Stimulated activated CD8-positive, alpha-beta memory T cell treated with anti-CD3 and anti-CD28 coated beads, Interleukin-4, amount 100 ng/mL, for 24 hours (primary cell): ENCODE data around the gene PRKCI.
"Not testable (repeated sequence)": the region's sequence is repeated elsewhere in the genome, so short reads cannot be mapped to it uniquely, and the experiment has no call there.

Experiments used
- DNase-seq: peaks from one replicate; pipeline ENCODE4 v3.0.0-alpha.2; 2020; ENCODE audit warnings: low read depth

Gene PRKCI

DNA sequence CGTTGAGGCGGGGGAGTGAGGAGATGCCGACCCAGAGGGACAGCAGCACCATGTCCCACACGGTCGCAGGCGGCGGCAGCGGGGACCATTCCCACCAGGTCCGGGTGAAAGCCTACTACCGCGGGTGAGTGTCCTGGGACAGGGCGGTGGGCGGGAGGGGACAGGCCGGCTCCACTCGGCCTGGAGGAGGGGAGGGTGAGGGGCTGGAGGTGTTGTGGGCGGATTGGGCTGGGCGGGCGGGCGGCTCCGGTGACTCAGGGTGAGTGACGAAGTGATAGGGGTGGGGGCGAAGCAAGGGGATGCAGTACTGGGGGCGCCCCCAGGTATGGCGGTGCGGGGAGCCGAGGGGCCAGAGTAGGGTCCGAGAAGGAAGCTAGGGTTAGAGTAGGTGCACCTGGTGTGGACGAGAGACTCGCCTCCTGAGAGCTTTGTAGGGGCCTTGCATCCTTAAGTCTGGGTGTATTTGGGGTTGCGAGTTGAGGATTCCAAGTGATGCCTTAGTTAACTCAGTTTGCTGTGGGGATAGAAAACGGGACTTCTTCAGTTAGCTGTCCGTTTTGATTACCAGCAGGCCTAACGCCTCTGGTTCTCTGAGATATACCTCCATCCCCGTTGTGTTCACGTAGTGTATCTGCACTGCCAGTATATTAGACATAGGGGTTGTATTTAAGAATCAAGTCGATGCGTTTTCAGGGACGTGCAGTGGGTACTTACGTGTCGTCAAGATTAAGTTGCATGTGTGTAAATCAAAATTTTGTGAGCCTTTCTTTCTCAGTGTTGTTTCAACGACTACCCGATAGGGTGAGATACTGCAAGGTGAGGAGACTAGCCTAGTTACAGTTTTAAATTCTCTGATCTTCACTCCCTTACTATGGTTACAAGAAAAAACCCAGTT lies 670 bp downstream of the PRKCI start:
- DNase-seq: peak; percentile 8

DNA sequence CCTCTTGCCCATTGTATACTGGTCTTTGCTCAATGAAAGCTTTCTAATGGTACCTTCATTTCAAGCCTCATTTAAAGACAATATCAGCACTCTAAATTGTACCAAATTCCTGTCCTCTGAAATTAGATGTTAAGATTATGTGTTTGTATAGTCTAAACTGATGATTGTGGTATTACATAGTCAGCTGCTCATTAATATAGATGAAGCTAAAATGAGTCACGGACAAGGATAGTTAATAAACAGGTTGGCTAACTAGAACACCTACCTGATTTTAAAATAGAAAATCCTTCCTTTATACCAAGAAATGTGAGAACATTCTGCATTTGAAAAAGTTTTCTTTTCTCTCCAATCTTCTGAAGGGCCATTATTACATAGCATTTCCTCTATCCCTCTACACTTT lies 2.9 kb downstream of the PRKCI start:
- DNase-seq: no peak

DNA sequence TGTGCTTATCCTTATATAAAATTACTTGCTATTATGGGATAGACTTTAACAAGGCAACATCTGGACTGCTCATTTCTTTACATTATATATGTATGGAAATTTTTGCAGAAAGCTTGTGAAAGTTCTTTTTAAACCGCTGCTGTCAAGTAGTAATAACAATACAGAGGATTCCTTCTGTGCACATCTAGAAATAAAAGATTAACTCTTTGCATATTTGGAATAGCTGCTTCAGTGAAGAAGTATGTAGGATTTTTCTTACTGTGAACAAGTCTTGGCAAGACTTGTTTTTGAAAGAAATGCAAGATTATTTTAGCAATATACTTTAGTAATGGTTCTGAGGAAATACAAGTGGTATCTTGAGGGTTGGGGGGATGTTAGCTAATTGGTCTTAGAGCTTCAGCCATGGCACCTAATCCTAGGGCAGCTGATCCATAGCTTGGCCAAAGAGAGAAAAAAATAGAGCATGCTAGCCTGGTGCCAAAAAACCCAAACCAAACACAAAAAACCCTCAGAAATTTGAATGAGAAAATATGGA lies 4.3 kb downstream of the PRKCI start:
- no peak for DNase-seq

DNA sequence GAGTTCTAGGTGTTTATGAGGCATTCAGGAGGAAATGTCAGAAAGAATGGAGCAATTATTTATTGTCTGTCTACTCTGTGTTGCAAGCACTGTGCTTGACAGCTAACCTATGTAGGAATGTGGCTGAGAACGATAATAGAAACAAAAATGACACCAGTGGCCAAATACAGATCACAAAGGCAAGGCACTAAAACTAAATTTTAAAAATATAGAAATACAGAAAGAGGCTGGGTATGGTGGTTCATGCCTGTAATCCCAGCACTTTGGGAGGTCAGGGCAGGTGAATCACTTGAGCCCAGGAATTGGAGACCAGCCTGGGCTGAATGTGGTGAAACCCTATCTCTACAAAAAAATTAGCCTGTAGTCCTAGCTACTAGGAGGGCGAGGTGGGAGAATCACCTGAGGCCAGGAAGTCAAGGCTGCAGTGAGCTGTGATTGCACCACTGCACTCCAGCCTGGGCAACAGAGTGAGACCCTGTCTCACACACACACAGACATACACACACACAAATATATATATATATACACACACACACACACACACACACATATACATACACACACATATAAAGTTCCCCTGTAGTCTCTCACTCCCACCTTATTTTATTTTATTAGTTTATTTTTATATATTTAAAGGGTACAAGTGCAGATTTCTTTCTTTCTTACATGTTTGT lies 6.0 kb downstream of the PRKCI start:
- DNase-seq: no peak

DNA sequence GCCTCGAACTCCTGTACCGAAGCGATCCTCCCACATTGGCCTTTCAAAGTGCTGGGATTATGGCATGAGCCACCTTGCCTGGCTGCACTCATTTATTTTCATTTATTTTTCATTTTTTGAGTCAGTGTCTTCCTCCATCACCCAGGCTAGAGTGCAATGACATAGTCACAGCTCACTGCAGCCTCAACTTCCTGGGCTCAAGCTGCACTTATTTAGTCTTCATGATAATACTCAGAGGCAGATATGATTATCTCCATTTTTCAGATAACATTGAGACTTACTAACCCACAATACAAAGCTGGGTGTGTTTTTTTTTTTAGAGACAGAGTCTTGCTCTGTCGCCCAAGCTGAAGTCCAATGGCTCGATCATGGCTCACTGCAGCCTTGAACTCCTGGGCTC lies 10.0 kb downstream of the PRKCI start:
- no peak for DNase-seq

DNA sequence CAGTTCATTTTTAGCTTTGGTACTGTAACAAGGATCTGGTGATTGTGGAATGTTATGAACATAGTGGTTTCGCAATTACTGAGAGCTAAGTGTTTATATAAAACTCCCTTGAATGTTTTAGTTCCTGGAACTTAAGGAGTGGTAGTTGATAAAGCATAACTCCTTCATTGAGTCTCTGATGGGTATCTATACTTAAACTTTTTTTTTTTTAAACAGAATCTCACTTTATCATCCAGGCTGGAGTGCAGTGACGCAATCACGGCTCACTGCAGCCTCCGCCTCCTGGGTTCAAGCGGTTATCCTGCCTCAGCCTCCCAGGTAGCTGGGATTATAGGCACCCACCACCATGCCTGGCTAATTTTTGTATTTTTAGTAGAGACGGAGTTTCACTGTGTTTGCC lies 11.3 kb downstream of the PRKCI start:
- no peak for DNase-seq

DNA sequence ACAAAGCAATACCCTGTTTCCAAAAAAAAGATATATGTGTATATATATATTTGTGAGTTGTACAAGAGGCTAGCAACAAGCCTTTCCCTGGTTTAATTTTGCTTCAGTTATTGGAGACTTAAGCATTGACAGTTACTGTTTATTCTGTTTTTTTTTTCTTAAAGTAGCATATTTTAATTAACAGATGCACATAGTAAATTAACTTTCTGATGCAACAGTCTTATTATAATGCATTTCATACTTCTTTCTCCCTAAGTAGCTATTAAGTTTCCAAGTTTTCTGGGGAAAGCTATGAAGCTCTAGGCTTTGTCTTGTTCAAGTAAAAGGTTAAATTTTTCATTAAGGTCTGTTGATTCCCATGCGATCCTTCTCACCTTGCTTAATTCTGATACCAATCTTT lies 17.9 kb downstream of the PRKCI start:
- DNase-seq: no peak

DNA sequence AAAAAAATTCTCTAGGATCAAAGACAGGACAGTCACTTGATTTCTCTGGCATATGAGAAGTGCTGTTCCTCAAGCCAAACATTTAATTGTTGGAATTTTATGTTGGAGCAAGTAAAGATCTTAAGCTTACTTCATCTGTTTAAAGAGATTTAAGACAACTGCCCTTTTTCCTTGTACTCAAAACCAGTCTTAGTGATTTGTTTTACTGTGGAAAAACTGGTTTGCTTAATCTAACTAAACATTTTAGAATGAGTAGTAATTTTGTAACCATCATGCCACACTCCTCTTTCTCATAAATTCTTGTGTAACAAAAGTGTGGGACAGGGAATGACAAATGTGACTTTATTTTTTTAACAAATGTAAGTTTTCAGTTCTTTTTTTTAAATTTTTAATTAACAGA lies 18.4 kb downstream of the PRKCI start:
- DNase-seq: no peak

DNA sequence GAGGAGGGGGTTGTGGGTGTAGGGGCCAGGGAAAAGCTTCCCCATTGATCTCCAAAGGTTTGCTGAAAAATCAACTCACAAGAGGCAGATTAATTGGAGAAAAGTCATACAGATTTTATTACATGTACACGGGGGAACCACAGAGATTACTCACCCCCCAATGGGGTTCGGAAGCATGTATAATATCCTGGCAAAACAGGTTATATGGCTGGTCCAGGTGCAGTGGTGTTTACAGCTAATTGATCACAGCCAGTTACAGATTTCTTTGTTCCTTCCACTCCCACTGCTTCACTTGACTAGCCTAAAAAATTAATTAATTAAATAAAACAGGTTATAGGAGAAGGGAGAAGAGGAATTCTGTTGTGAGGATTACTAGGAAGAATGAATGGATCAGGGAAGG lies 22.4 kb downstream of the PRKCI start:
- no peak for DNase-seq

DNA sequence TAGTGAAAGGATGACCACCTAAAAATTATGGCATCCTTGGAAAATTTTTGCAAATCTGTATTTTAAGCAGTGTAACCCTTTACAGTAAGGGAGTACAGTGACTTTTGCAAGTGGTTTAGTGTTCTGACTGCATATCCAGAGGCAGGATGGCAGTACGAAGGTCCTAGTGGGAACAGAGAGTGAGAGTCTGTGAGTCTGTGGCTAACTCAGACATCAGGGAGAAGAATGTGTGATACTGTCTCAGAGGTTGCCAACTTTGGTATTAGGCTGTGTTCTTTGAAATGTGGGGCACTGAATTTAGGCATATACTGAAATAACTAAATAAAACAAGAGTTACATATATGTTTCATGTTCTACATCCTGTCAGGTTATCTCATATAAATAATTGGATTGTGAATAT lies 25.7 kb downstream of the PRKCI start:
- no peak for DNase-seq

DNA sequence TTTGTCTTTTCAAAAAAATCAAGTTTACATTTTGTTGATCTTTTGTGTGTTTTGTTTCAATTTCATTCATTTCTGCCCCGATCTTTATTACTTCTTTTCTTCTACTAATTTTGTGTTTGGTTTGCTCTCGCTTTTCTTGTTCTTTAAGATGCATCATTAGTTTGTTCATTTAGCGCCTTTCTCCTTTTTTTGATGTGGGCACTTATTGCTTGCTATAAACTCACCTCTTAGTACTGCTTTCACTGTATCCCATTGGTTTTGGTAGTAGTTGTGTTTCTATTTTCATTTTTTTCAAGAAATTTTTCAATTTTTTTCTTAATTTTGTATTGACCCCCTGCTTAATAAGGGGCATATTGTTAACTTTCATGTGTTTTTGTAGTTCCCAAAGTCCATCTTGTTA lies 34.4 kb downstream of the PRKCI start:
- DNase-seq: no peak

DNA sequence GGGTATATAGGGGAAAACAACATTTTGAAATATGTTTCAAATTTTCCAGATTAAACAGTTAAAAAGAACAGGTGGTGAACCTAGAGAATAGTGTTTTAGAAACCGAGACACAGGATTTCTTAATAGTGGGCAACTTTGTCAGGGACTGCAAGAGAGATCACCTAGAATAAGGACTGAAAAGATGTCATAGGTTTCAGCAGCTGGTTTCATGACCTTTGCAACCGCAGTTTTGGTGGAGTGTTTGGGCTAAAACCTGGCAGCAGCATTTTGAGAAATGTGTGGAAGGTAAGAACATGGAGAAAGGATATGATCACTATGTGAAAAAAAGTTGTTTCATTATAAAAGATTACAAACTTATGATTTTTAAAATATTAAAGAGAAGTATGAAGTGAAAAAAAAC lies 34.9 kb downstream of the PRKCI start:
- DNase-seq: no peak

DNA sequence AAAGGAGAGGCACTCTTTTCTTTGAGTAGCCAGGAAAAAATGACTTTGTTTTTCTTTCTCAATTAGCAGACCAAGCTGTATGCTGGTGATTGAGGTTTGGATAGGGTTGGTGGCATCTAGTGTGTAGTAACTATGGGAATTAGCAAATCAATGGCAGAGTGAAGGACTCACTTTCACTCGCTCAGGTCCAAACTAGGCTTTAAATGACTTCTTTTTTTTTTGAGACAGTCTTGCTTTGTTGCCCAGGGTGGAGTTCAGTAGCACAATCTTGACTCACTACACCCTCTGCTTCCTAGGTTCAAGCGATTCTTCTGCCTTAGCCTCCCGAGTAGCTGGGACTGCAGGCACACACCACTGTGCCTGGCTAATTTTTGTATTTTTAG lies 35.9 kb downstream of the PRKCI start:
- DNase-seq: no peak

DNA sequence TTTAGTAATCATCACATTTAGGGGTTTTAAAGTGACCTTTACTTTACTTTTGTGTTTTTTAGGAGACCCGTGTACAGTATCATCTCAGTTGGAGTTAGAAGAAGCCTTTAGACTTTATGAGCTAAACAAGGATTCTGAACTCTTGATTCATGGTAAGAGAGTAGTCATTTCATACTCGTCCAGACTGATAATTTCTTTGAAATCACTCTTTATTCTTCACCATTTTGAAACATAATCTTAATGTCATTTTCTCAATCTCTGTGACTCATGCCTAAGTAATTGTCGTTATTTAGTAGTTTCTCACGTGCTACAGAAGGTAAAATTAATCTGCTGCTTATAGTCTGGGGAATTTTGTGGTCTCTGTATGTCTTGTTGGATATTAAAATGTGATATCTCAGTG lies 37.7 kb downstream of the PRKCI start:
- DNase-seq: no peak

DNA sequence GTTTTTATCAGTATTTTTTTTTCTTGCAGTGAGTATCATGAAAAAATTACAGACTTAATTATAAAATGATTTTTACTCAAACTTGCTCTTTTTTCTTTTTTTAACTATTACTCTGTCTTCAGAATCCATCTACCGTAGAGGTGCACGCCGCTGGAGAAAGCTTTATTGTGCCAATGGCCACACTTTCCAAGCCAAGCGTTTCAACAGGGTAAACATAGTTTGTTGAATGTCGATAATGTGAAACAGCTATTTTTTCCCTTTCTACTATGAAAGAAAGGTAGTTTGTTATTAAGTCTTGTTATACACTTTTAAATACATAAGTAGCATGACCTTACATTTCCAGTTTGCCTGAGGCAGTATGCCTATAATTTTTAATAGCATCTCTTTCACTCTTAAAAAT lies 45.6 kb downstream of the PRKCI start:
- no peak for DNase-seq

DNA sequence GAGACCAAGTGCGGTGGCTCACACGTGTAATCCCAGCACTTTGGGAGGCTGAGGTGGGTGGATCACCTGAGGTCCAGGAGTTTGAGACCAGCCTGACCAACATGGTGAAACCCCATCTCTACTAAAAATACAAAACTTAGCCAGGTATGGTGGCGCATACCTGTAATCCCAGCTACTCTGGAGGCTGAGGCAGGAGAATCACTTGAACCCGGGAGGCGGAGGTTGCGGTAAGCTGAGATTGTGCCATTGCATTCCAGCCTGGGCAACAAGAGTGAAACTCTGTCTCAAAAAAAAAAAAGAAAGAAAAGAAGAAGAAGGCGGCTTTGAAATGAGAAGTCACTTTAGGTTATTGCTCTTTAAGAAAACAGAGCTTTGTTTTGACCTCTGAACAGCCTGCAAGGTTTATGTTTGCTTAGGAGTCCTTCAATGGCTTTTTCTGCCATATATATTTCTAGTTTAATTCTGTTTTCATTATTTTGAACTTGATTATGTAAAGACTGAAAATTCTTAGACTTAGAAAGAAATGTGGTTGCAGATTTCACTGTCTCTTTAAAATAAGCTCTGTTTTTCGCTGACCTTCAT lies 47.5 kb downstream of the PRKCI start:
- not testable (repeated sequence) for DNase-seq

DNA sequence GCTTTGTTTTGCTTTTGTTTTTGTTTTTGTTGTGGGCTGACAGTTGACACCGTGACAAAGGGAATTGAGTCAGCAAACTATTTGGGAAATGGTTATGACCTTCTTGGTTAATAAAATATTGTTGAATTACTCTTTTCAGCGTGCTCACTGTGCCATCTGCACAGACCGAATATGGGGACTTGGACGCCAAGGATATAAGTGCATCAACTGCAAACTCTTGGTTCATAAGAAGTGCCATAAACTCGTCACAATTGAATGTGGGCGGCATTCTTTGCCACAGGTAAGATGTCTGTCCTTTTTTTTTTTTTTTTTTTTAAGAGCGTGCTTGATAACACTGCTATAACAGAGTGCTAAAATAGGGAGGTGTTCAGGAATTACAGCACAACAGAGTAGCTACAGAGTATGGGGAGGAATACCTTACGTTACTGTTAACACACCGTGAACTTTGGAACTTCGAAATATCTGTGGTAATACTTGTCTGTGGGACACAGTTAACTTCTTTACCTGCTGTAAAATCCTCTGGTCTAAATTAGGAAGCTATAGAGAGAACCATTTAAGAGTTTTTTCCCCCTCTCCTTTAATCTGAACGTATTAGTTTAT lies 48.2 kb downstream of the PRKCI start:
- no peak for DNase-seq

DNA sequence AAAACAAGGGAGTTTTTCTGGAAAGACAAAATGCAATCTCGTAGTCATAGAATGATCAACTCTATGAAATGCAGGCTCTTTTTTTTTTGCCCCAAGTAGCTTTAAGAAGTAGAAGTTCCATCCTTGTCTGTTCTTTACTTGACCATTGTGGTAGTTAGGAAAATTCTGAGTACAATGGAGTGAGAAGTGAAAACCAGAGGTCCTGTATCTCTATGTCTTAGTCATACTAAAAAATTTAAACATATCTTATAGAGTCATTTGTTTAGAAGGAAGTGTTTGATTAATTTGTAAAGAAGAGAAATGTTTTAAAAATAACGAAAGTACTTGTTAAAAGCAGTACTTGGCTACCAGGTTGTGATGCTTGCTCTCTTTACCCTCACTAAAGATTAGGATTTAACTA lies 52.4 kb downstream of the PRKCI start:
- no peak for DNase-seq

DNA sequence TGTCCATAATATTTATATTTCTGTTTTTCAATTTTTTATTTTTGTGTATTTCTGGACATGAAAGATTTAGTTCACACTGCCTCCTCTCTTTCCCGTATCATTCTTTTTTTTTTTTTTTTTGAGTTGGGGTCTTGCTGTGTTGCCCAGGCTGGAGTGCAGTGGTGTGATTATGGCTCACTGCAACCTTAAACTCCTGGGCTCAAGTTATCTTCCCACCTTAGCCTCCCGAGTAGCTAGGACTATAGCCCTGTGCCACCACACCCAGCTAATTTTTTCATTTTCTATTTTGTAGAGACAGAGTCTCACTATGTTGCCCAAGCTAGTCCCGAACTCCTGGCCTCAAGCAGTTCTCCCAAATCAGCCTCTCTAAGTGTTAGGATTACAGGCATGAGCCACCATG lies 53.6 kb downstream of the PRKCI start:
- DNase-seq: no peak

DNA sequence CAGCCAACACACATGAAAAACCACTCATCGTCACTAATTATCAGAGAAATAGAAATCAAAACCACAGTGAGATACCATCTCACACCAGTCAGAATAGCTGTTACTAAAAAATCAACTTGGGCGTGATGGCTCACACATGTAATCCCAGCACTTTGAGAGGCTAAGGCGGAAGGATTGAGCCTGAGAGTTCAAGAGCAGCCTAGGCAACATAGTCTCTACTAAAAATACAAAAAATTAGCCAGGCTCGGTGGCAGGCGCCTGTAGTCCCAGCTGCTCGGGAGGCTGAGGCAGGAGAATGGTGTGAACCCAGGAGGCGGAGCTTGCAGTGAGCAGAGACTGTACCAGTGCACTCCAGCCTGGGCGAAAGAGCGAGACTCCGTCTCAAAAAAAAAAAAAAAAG lies 55.1 kb downstream of the PRKCI start:
- not testable (repeated sequence) for DNase-seq

DNA sequence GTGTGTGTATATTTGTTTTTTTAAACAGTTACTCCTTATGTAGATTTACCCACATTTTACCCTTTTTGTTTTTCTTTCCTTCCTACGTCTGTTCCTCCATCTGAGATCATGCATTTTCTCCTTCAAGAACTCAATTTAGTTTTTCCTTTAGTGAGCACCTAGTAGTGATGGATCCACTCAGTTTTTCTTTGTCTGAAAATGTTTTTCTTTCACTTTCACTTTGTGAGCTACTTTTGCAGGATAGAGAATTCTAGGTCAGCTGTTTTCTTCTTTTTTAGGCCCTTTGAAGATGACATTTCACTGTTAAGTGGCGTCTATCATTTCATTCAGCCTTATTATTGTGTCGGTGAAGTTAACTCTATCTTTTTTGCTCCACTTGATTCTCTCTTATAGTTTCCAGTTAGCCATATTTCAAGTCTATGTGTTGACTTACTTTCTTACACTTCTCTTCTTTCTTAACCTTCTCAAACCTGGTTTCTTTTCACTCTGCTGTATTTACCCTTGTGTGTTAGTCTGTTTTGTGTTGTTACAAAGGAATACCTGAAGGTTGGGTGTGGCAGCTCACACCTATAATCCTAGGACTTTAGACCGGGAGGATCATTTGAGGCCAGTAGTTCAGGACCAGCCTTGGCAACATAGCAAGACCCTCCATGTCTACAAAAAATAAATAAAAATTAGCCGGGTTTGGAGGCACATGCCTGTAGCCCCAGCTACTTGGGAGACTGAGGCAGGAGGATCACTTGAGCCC lies 55.8 kb downstream of the PRKCI start:
- no peak for DNase-seq

DNA sequence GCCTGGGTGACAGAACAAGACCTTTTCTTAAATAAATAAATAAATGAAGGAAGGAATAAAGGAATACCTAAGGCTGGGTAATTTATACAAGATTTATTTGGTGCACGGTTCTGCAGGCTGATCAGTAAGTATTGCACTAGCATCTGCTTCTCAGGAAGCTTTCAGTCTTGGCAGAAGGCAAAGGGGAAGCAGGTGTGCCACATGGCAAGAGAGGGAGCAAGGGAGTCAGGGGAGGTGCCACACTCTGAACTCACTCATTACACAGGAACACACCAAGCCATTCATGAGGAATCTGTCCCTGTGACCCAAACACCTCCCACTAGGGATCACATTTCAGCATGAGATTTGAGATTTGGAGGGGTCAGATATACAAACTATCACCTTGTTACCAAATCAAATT lies 56.4 kb downstream of the PRKCI start:
- no peak for DNase-seq
